Activated T-cell treated with anti-CD3 and anti-CD28 coated beads for 1 hour (primary cell): ENCODE results near the gene PLCB1.

Source experiments
- DNase-seq: peaks from one replicate; pipeline ENCODE4 v3.0.0-alpha.2; 2020; ENCODE audit warnings: low read depth

The PLCB1 gene

DNA sequence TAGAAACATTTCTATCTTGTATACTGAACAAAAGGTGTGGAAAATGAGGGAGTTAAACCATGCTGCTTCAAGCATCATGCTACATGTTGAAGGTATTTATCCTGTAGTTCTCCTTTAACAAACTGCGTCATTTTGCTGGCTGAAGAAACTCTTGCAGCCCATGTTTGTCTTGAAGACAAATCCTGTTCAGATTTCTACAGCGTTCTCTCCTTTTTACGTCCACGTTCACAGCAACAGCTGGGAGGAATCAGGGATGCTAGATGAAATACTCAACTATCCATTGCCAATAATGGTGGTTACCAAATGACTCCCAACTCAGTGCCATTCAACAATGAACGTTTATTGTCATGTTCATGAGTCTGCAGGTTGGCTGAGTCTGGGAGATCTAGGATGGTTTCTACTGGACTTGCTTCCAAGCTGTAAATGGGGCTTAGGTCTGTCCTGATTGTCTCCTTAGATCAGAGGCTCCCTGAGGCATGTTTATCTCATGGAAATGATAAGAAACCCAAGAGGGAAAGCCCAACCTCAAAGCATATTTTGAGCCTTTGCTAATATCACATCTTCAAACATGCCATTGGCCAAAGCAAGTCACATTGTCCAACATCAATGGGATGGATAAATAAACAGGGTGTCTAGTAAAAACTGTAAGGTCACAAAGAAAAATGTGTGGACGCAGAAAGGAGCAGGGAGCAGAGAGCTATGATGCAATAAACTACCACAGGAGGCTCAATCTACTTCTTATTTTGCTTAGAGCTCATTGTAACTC is 2.7 kb upstream of the PLCB1 start:
- no peak for DNase-seq

DNA sequence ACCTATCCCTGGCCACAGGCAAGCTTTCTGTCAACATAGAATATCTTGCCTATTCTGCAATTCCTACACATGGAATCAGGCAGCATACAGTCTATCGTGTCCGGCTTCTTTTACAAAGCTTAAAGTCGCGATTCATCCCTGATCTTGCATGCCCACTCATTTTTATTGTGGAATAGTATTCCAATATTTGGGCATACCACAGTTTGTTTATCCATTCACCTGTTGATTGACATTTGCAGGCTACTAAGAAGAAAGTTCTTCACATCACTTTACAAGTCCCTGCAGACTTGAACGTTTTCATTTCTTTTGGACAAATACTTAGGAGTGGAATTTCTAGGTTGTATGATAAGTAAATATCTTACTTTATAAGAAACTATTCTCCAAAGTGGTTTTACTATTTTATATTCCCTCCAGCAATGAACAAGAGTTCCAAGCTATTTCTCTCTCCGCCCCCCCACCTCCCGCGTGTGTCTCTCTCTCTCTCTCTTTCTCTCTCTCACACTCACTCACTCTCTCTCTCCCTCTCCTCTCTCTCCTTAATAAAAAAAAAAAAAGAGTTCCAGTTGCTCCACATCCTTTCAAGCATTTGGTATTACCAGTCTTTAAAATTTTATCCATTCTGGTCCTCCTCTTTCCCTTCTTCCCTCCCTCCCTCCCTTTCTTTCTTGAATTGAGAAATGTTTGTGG is 1.1 kb upstream of the PLCB1 start:
- no peak for DNase-seq

DNA sequence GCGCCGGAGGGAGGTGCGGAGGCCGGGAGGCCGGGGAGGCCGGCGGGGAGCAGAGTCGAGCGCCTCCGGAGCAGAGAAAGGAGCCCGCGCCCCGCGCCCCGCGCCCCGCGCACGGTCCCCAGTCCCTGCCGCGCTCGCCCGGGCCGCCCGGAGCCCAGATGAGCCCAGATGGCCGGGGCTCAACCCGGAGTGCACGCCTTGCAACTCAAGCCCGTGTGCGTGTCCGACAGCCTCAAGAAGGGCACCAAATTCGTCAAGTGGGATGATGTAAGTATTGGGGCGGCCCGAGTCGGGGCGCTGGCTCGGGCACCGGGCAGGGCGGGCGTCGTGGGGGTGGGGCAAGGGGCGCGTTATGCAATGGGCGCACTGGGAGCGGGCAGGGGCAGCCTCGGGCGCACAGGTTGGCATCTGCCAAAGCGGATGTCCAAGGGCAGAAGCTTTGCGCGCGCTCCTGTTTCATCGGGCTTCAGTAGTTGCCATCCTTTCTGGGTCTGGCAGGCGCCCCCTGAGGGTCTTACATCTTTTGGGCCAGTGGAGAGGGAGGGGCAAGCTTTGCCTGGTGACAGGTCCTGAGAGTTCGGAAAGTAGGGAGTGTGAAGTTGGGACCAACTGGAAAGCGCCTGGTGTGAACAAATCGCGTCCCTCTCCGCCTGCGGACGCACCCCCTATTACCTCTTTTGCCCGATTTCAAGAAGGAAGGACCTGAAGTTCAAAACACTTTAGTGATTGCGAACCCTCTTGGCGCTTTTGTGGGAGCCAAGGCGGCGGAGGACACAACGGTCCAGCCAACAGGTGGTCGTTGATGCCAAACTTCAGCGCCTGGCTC is 631 bp downstream of the PLCB1 start:
- DNase-seq = no peak

DNA sequence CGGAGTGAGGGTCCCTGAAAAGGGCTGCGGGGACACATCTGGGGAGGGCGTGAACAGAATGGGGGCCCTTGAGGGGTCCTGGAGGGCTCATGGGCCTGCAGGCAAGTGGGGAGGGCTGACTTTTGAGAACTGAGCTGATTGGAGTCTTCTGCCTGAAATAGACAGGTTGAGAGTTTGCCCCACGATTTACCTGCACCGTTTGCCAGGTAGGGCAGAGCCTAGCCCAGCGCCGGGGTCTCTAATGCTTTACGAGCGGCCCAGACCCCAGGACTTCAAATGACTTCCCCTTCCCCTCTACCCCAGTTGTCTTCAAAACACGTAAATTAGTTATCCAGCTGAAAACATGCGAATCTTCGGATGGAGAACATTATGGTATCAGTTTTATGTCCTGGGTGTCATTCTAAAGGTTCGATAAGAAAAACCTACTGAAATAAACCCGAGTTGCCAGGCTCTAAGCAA is 1.3 kb downstream of the PLCB1 start:
- no peak for DNase-seq

DNA sequence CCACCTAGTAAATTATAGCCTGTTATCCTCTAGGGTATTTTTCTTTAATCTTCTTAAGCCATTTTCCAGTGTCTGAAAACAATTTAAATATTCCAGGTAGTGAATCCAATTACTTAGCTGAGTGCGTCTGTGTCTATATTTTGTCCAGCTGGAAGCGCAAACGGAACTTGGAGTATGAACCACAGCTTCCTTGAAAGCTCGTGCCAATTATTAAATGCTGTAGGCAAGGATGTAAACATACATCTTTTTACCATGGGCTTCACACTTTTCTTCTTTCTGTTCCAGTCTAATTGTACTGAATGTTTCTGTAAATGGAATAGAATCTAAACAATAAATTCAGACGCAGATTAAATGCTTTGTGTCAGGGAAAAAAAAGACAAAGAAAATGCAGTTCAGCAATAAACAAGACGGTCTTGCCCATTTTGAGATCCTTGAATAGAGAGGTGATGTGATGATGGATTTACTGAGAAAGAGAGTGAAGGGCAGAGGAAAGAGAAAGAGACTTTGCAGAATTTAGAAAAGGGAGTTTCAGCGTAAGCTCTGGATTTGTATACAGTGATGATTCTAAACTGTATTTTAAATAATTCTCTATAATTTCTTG is 1.9 kb downstream of the PLCB1 start:
- DNase-seq = no peak

DNA sequence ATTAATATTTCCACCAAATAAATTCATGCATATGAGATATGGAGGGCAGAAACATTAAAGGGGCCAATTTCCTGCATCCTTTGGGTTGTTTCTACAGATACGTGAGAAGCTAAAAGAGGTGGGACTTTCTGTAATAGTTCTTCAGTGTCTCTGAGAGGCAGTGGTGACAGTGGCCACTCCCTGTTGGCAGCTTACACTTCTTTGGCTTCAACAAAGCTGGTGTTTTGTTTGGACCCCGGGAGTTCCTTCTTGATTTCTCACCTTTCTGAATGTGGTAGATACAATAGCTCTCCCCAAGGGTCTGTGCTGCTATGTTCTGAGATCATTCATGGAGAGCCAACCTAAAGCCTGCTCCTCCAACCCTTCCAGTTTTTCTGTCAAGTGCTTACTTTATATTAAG is 7.8 kb downstream of the PLCB1 start:
- no peak for DNase-seq

DNA sequence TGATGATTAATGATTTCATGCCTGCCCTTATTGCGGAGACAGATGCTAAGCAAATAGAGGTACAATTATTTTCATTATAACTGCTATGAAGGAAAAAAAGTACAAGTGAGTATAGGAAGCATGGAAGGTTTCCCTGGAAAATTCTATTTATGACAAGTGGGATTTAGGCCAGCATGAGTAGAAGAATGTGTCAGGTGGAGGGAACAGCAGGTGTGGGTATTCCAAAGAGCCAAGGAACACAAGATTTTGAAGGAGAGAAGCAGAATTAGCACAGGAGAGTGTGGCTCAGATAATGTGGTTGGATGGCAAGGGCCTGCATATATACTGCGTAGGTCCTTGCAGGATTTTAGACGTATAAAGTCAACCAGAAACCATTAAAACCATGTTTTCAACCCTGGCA is 11.4 kb downstream of the PLCB1 start:
- no peak for DNase-seq

DNA sequence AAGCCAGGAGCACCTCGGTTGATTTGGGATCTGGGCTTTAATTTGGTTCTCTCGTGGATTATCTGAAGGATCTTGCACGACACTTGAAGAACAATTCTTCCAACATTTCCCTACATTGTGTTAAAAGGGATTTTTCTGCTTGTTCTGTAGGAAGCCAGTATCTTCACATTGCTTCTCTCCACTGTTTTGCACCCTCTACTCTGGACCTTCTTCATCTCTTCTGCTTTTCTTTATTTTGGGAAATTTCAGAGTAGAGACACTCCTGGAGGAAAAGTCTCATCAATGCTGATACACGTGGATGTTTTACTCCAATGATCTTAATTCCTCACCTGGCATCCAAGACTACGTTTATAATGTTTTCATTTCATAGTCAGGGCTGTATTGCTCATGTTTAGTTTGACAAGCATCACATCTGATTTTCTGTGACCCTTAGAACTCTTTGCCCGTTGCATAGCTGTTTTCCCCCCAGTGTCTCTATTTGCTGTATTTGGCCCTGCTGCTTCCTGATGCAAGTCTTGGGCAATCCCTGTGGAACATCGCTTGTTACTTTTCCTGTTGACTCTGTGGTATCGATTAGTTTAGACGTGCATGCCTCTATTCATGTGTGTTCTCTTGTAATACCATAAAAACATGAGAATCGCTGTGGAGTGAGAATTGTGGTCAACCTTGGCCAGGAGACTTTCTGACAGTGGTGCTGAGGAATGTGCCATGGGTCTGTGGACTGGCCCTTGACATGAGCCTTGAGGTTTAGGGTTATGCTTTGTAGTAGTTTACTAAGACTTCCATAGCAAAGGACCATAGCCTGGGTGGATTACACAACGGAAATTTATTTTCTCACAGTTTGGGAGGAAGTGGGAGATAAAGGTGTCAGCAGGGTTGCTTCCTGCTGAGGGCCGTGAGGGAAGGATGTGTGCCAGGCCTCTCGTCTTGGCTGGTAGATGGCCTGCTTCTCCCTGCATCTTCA is 12.5 kb downstream of the PLCB1 start:
- no peak for DNase-seq

DNA sequence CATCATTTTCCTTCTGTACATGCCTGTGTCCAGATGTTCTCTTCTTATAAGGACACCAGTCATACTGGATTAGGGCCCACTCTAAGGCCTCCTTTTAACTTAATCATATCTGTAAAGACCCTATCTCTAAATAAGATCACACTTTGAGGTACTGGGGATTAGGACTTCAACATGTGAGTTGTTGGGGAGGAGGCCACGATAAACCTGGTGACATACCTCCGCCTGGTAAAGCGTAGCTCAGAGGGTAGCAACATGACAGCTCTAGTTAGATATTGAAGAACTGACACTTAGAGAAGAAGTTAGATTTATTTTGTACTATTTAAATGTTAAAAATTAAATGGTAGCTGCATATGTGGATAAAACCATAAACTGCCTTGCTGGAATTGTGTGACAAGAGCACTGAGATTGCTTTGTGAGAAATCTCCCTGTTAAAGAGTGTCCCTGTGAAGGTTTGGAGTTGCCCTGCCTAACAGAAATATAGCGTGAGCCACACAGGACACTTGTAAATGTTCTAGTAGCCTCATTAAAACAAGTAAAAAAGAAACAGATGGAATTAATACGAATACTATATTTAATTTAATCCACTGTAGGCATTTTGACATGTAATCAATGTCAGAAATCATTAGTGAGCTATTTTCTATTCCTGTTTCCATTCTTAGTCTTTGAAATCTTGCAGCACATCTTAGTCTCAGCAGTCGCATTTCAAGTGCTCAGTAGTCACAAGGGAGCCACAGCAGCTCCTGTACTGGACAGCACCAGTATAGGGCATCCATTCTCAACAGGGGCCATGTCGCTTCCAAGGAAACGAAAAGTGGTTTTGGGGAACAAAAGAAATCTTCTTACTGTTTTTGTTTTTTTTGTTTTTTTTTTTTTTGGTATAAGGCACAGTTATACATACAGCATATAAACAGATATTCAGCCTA is 13.4 kb downstream of the PLCB1 start:
- DNase-seq = no peak

DNA sequence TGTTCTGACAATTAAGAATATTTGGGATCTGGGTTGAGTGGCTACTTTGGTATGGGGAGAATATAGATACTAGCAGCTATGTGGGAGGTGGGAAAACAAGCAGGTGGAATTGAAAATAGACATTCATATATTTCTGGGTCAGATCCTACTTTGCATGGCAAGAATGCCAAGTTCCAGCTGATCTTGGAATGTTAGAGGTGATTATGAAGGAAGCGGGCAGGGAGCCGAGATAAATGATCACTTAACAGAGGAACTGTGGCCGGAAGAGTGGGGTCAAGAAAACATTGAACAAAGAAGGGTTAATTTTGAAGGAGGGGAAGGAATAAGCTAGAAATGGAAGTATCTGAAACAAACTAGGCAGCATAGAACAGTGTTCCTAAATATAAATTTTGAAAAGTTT is 15.4 kb downstream of the PLCB1 start:
- DNase-seq = no peak

DNA sequence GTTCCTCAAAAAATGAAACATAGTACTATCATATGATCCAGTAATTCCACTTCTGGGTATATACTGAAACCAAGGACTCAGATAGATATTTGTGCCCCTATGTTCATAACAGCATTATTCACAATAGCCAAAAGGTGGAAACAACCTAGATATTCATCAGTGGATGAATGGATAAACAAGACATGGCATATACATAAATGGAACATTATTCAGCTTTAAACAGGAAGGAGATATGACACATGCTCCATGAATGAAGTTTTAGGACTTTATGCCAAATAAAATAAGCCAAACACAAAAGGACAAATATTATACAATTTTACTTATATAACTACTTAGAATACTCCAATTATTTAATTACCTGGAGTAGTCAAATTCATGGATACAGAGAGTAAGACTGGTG is 16.4 kb downstream of the PLCB1 start:
- no peak for DNase-seq

DNA sequence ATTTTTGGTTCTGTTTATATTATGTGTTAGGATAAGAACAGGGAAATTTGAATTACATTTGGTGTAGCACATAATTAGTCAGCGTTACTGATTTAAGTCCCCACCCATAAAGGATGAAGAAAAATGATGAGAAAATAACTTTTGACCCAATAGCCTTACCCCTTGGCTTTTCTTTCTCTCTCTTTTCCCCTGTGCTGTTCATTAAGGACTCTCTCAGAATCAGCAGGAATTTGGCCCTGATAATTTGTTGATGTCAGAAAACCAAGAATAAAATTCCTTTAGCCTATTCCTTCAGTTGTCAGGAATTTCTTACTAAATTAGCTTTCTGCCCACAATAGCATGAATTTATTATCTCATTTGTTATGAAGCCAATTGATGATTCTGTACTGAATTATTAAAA is 18.5 kb downstream of the PLCB1 start:
- no peak for DNase-seq

DNA sequence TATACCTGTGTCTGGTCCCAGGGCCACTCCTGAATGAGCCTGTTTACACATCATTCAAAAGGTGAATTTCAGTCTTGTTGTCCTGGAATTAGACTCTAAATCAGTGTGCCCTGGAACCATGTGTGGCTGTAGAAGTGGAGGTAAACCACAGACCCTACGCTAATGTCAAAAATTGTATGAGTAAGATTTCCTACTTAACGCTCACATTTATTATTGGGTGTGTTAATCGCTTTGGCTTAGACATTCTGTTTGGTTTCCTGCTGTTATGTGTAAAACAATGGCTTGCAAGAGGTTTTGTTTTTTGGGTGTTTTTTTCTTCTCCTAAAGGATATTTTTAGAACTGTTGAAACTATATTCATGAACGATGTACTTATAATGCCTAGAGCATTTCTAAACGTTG is 19.3 kb downstream of the PLCB1 start:
- no peak for DNase-seq

DNA sequence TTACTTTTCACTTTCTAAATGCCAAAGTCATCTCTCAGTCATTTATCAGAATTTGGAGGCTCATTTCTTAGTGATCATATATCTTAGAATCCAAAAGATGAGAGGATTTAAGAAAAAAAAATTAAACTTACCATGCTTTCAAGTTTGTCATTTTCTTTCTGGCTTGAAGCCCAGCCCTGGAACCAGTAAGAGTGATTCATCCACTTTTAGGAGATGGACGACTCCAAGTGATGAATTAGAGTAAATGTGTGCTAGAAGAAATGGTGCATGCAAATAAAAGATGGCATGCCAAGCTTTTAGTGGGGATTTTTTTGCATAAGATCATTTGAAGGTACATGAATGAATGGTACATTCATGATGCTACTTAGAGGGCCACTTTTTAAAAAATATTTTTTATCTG is 20.1 kb downstream of the PLCB1 start:
- no peak for DNase-seq

DNA sequence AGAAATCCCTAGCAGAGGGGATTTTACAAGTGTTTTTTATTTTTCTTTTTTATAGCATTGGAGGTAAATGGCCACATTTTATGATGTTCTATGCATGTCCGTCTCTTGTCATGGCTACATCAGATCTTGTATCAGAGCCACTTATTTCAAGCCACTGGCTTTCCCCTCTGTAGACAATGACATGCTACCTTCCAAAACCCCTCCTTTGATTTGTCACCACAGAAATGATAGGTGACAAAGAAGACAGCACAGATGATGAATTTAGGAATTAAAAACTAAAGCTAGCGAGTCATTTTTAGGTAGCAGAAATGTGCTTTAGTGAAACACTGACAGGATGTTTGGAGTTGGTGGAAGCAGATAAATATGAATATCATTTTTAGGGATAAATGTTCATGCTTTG is 20.8 kb downstream of the PLCB1 start:
- no peak for DNase-seq

DNA sequence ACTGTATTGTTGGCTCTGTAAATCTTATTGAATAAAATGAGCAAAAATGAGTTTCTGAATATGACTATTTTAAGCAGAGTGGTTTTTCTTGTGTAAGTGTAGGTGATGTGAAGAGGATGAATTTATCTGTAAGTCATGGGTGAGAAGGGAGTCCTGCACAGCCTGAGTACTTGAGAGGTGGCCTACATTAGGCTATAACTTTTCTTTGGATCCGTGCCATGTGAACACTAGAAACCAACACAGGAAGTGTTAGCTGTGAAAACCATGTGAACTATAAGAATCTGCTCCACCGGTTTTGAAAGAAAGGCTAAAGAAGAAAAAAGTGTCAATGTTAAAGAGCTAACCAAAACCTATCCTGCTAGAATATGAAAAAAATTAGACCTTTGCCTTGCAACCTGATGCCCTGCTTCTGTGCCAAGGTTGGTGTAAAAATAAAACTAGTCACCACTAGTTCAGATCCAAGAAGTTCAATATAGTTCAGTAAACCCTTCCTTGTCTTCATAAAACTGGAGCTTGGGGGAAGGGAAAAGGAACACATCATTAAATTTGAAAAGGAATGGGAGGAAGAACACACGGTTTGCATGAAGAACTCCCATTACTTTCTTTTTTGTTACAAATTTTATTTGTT is 21.3 kb downstream of the PLCB1 start:
- DNase-seq = no peak

DNA sequence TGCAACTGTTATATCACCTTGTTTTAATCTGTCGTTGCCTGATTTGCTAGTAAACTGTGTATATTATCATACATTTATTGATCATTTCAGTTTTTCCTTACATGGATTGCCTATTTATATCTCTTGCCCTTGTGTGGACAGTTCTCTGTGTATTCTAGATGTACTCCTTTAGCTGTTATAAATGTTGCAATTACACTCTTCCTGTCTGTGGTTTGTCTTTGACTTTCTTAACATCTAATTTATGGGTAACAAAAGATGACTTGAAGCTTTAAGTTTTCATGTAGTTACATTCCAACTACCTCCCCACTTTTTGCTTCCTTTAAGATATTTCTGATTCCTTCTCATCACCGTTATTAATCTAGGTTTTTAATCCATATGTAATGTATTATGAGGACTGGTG is 22.6 kb downstream of the PLCB1 start:
- DNase-seq = no peak

DNA sequence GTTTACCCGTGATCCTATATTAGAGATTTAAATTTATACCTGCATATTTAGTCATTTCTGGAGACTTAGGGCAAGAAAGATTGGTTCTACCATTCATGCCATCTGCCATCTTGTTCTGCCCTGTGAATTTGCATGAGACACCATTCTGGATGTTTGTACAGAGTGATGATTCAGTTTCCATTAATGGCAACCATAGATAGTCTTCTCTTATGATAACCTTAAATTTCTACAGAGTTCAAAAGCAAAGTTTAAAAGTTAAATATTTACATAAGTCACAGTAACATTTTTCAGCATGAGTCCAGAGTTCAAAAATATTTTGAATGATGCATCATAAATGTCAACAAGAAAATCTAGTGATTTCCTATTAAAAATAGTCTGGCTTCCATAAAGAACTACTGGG is 23.2 kb downstream of the PLCB1 start:
- DNase-seq = no peak

DNA sequence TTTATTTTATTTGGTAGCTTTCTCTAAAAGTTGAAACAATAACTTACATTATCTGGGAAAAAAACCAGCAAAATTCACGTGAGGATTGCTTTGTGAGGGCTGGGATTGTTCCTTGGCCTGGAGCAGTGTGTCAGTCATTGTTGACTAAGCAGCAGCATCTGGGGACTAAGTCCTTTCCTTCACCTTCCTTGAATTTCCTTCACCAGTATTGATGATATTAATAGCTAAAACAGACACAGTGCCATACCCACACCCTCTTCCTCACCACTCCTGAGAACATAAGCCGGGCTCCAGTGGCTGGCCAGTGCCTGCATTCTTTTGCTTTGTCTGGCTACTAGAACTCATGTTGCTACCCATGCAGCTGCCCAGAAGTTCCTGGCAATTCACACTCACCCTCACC is 23.7 kb downstream of the PLCB1 start:
- no peak for DNase-seq
